Nephron progenitor cell (in vitro differentiated cells): Measurements from ENCODE around the gene MAST1.

ENCODE experiments used
- DNase-seq: peaks from one replicate; pipeline ENCODE4 v3.0.0; 2021
- H3K27ac Mint-ChIP-seq: 2 replicates; pipeline ENCODE4 v1.8.0; 2021; ENCODE audit warnings: mild to moderate bottlenecking, moderate library complexity, mixed read lengths
- H3K27me3 Mint-ChIP-seq: 2 replicates; pipeline ENCODE4 v1.8.0; 2021; ENCODE audit warnings: mild to moderate bottlenecking, low read depth, mixed read lengths; ENCODE audit not compliant: poor library complexity
- H3K36me3 Mint-ChIP-seq: 2 replicates; pipeline ENCODE4 v1.8.0; 2021; ENCODE audit warnings: low read depth, mixed read lengths
- H3K4me1 Mint-ChIP-seq: 2 replicates; pipeline ENCODE4 v1.8.0; 2021; ENCODE audit warnings: mixed read lengths
- H3K4me3 Mint-ChIP-seq: 2 replicates; pipeline ENCODE4 v1.8.0; 2021; ENCODE audit warnings: mild to moderate bottlenecking, moderate library complexity, mixed read lengths
- H3K9me3 Mint-ChIP-seq: 2 replicates; pipeline ENCODE4 v1.8.0; 2021; ENCODE audit warnings: mild to moderate bottlenecking, moderate library complexity, mixed read lengths
- CTCF ChIP-seq: fragments of 200-600 bp; sonication (generic); IDR thresholded peaks from 2 replicates; pipeline ENCODE4 v1.5.0; 2021; ENCODE audit warnings: antibody characterized with exemption

The MAST1 gene

GRCh38 chr19:12791345-12792050 is 46.8 kb upstream of the MAST1 start, which contains the start of gene JUNB:
JUNB (plus strand) TSS chr19:12791486; CDS start chr19:12791772, 286 bp downstream.
- Mint-ChIP-seq H3K36me3 (peaks cover 3% of the 10 kb centered on the region), H3K4me1 (peaks cover 53% of the 10 kb centered on the region)

GRCh38 chr19:12792051-12792852 is 46.1 kb upstream of the MAST1 start:
- Mint-ChIP-seq H3K9me3 (no peaks in the 10 kb centered on the region), H3K27ac (peak overlapping the region; percentile 99), H3K4me3 (peak overlapping the region; percentile 87), H3K4me1 (peaks cover 56% of the 10 kb centered on the region), H3K27me3 (peaks cover 4% of the 10 kb centered on the region), H3K36me3 (peaks cover 10% of the 10 kb centered on the region)
- TF ChIP-seq CTCF = no peak
- DNase-seq = peak; percentile 71

More at GRCh38 chr19:12791345-12792050, 46.8 kb upstream of the MAST1 start, which contains the start of gene JUNB:
- TF ChIP-seq CTCF = no peak
- Mint-ChIP-seq H3K9me3 (no peaks in the 10 kb centered on the region), H3K27ac (peak within 1 kb of the TSS; percentile 99), H3K27me3 (peaks cover 4% of the 10 kb centered on the region), H3K4me3 (peak within 1 kb of the TSS; percentile 87)
- DNase-seq = peak; percentile 91

GRCh38 chr19:12792853-12793289 is 45.4 kb upstream of the MAST1 start:
- TF ChIP-seq CTCF = no peak
- Mint-ChIP-seq H3K4me1 (peaks cover 56% of the 10 kb centered on the region), H3K9me3 (no peaks in the 10 kb centered on the region), H3K36me3 (peaks cover 16% of the 10 kb centered on the region), H3K27ac (peak overlapping the region; percentile 71), H3K4me3 (peak overlapping the region; percentile 87), H3K27me3 (peaks cover 4% of the 10 kb centered on the region)
- no peak for DNase-seq

- Mint-ChIP-seq H3K27me3 (peaks cover 4% of the 10 kb centered on the region), H3K4me3 (peak overlapping the region; percentile 87), H3K36me3 (peaks cover 19% of the 10 kb centered on the region), H3K4me1 (peaks cover 49% of the 10 kb centered on the region), H3K9me3 (no peaks in the 10 kb centered on the region), H3K27ac (peak overlapping the region; percentile 81)
- DNase-seq = peak; percentile 92
- no peak for TF ChIP-seq CTCF
Measured at GRCh38 chr19:12793290-12794195, 44.8 kb upstream of the MAST1 start.

- Mint-ChIP-seq H3K27me3 (peaks cover 4% of the 10 kb centered on the region), H3K4me1 (peaks cover 41% of the 10 kb centered on the region), H3K4me3 (peak overlapping the region; percentile 68), H3K36me3 (peaks cover 26% of the 10 kb centered on the region), H3K27ac (no peak overlapping the region), H3K9me3 (no peaks in the 10 kb centered on the region)
- DNase-seq = no peak
- TF ChIP-seq CTCF = no peak
Measured at GRCh38 chr19:12794196-12794941, 43.9 kb upstream of the MAST1 start.
